GM13976 (cell line): ENCODE measurements around the gene COPZ1.
"Not testable (repeated sequence)": the region's sequence is repeated elsewhere in the genome, so short reads cannot be mapped to it uniquely, and the experiment has no call there.

ENCODE experiments used
- DNase-seq: peaks from one replicate; pipeline ENCODE4 v3.0.0; 2012; ENCODE audit warnings: low spot score
- CTCF ChIP-seq: IDR thresholded peaks from 2 replicates; pipeline ENCODE4 v1.5.1; 2012; ENCODE audit warnings: borderline replicate concordance, mild to moderate bottlenecking; ENCODE audit not compliant: insufficient read depth; ENCODE audit errors: extremely low read depth, missing control alignments, control extremely low read depth
- in situ Hi-C: fragments of 300-500 bp; cut with MboI; formaldehyde crosslinking; loops from one replicate; pipeline ENCODE4 v1.12.0; 2022; ENCODE audit warnings: low sequenced_read_pairs, mixed read lengths, inconsistent platforms; ENCODE audit not compliant: unreplicated experiment

COPZ1 gene

GRCh38 chr12:54352022-54352531, 27.1 kb downstream of the COPZ1 start:
- DNase-seq, result no peak
- in situ Hi-C loops, result no loop called here
- TF ChIP-seq CTCF, result no peak

- DNase-seq, result no peak
- in situ Hi-C loops, result no loop called here
- TF ChIP-seq CTCF, result no peak
Measured at GRCh38 chr12:54352891-54353874, 28.3 kb downstream of the COPZ1 start.

GRCh38 chr12:54354271-54354670, 29.3 kb downstream of the COPZ1 start:
- DNase-seq, in situ Hi-C loops: not testable (repeated sequence)

GRCh38 chr12:54355104-54355815, 30.3 kb downstream of the COPZ1 start:
- no peak for DNase-seq
- in situ Hi-C loops, result no loop called here

GRCh38 chr12:54356228-54356627, 31.3 kb downstream of the COPZ1 start:
- in situ Hi-C loops, result no loop called here
- no peak for TF ChIP-seq CTCF
- DNase-seq, result no peak

More at GRCh38 chr12:54355104-54355815, 30.3 kb downstream of the COPZ1 start:
- TF ChIP-seq CTCF, result no peak

- no peak for DNase-seq
- no peak for TF ChIP-seq CTCF
- in situ Hi-C loops, result no loop called here
Measured at GRCh38 chr12:54356951-54357356, 32.0 kb downstream of the COPZ1 start.

- no peak for DNase-seq
- in situ Hi-C loops, result no loop called here
- no peak for TF ChIP-seq CTCF
Measured at GRCh38 chr12:54357506-54358190, 32.7 kb downstream of the COPZ1 start.
